WTC11 (cell line): Measurements from ENCODE around the gene CST9. TPM values are rescaled to one million over a fixed set of nuclear protein-coding genes. Genes with fewer than 3 reads are reported as not detected.
"Not testable (repeated sequence)": the region's sequence is repeated elsewhere in the genome, so short reads cannot be mapped to it uniquely, and the experiment has no call there.

Experiments used
- ATAC-seq: fragments of 200-7000 bp; cut with Tn5 transposase; 2 replicates; pipeline ENCODE4 v1.10.0; 2021; ENCODE audit warnings: mild to moderate bottlenecking, moderate library complexity
- CTCF ChIA-PET: fragments of 300-600 bp; sonication (Branson Sonifier 250); formaldehyde crosslinking; loops from one replicate; lab custom pipeline; 2021; ENCODE audit warnings: antibody characterized with exemption; lab: Charles Lee
- POLR2A ChIA-PET: fragments of 350-600 bp; sonication (Branson Sonifier 250); formaldehyde crosslinking; loops from one replicate; lab custom pipeline; 2021; ENCODE audit warnings: antibody characterized with exemption; lab: Charles Lee
- DNase-seq: peaks from one replicate; pipeline ENCODE4 v3.0.0; 2021; ENCODE audit warnings: low spot score
- H3K27ac Mint-ChIP-seq: 2 replicates; pipeline ENCODE4 v1.8.0; 2021; ENCODE audit warnings: mixed read lengths
- H3K27me3 Mint-ChIP-seq: 2 replicates; pipeline ENCODE4 v1.8.0; 2021; ENCODE audit warnings: low read depth, mild to moderate bottlenecking, moderate library complexity, mixed read lengths
- H3K36me3 Mint-ChIP-seq: 2 replicates; pipeline ENCODE4 v1.8.0; 2021; ENCODE audit warnings: mixed read lengths
- H3K4me1 Mint-ChIP-seq: 2 replicates; pipeline ENCODE4 v1.8.0; 2022; ENCODE audit warnings: mixed read lengths
- H3K4me3 Mint-ChIP-seq: 2 replicates; pipeline ENCODE4 v1.8.0; 2021; ENCODE audit warnings: mild to moderate bottlenecking, moderate library complexity, mixed read lengths
- H3K9me3 Mint-ChIP-seq: 2 replicates; pipeline ENCODE4 v1.8.0; 2021; ENCODE audit warnings: mixed read lengths
- CBFB ChIP-seq: sonication (generic); formaldehyde crosslinking; IDR thresholded peaks from 2 replicates; pipeline ENCODE4 v1.8.1; 2022; ENCODE audit warnings: mild to moderate bottlenecking, low read depth, missing genetic modification reagents
- CREB1 ChIP-seq: sonication (generic); formaldehyde crosslinking; IDR thresholded peaks from 2 replicates; pipeline ENCODE4 v1.8.0; 2023; ENCODE audit warnings: mild to moderate bottlenecking, missing genetic modification reagents
- ETV6 ChIP-seq: sonication (generic); formaldehyde crosslinking; IDR thresholded peaks from 2 replicates; pipeline ENCODE4 v1.8.1; 2022; ENCODE audit warnings: mild to moderate bottlenecking, missing genetic modification reagents
- GABPB1 ChIP-seq: sonication (generic); formaldehyde crosslinking; IDR thresholded peaks from 2 replicates; pipeline ENCODE4 v1.8.1; 2023; ENCODE audit warnings: mild to moderate bottlenecking, missing genetic modification reagents
- JUN ChIP-seq: sonication (generic); formaldehyde crosslinking; IDR thresholded peaks from 2 replicates; pipeline ENCODE4 v1.8.0; 2023; ENCODE audit warnings: mild to moderate bottlenecking, missing genetic modification reagents
- MYBL2 ChIP-seq: sonication (generic); formaldehyde crosslinking; IDR thresholded peaks from 2 replicates; pipeline ENCODE4 v1.8.1; 2023; ENCODE audit warnings: mild to moderate bottlenecking, moderate library complexity, missing genetic modification reagents
- NFATC4 ChIP-seq: fragments of 250-450 bp; sonication (Bioruptor Pico); IDR thresholded peaks from 2 replicates; pipeline ENCODE4 v1.9.0; 2021; ENCODE audit warnings: mild to moderate bottlenecking
- NFE2L1 ChIP-seq: sonication (generic); formaldehyde crosslinking; IDR thresholded peaks from 2 replicates; pipeline ENCODE4 v1.8.1; 2023; ENCODE audit warnings: missing genetic modification reagents
- TEAD4 ChIP-seq: sonication (generic); formaldehyde crosslinking; IDR thresholded peaks from 2 replicates; pipeline ENCODE4 v1.8.0; 2022; ENCODE audit warnings: mild to moderate bottlenecking, missing genetic modification reagents
- ZNF121 ChIP-seq: sonication (generic); formaldehyde crosslinking; IDR thresholded peaks from 2 replicates; pipeline ENCODE4 v1.8.0; 2023; ENCODE audit warnings: missing genetic modification reagents
- ZNF232 ChIP-seq: sonication (generic); formaldehyde crosslinking; IDR thresholded peaks from 2 replicates; pipeline ENCODE4 v1.8.0; 2022; ENCODE audit warnings: mild to moderate bottlenecking, missing genetic modification reagents
- ZNF317 ChIP-seq: sonication (generic); formaldehyde crosslinking; IDR thresholded peaks from 2 replicates; pipeline ENCODE4 v1.8.1; 2023; ENCODE audit warnings: low read depth, mild to moderate bottlenecking, moderate library complexity, missing genetic modification reagents, borderline replicate concordance
- ZNF423 ChIP-seq: fragments of 250-450 bp; sonication (Bioruptor Pico); IDR thresholded peaks from 2 replicates; pipeline ENCODE4 v2.1.2; 2022; ENCODE audit warnings: mild to moderate bottlenecking, moderate library complexity
- total RNA-seq: library from RNA; stranded (reverse); gene quantifications from 3 replicates; pipeline ENCODE4 v1.2.3, GENCODE V29; 2021
- TF ChIP-seq, protein P1 (sequence below): sonication (generic); formaldehyde crosslinking; IDR thresholded peaks from 2 replicates; pipeline ENCODE4 v1.8.0; 2022; ENCODE audit warnings: mild to moderate bottlenecking, missing genetic modification reagents
- TF ChIP-seq, protein P2 (sequence below): sonication (generic); formaldehyde crosslinking; IDR thresholded peaks from 2 replicates; pipeline ENCODE4 v1.8.1; 2022; ENCODE audit warnings: mild to moderate bottlenecking, missing genetic modification reagents, moderate library complexity, borderline replicate concordance
- TF ChIP-seq, protein P3 (sequence below): sonication (generic); formaldehyde crosslinking; IDR thresholded peaks from 2 replicates; pipeline ENCODE4 v1.8.0; 2022; ENCODE audit warnings: mild to moderate bottlenecking, missing genetic modification reagents
- TF ChIP-seq, protein P4 (sequence below): sonication (generic); formaldehyde crosslinking; IDR thresholded peaks from 2 replicates; pipeline ENCODE4 v1.8.1; 2022; ENCODE audit warnings: low read depth, mild to moderate bottlenecking, moderate library complexity, missing genetic modification reagents, borderline replicate concordance
- TF ChIP-seq, protein P5 (sequence below): fragments of 200-600 bp; IDR thresholded peaks from 2 replicates; pipeline ENCODE4 v1.8.0; 2022; ENCODE audit warnings: antibody characterized with exemption
- TF ChIP-seq, protein P6 (sequence below): fragments of 250-450 bp; sonication (Bioruptor Pico); IDR thresholded peaks from 2 replicates; pipeline ENCODE4 v1.9.0; 2021; ENCODE audit warnings: mild to moderate bottlenecking

Gene CST9
- total RNA-seq, 1 experiment from 2014 or later: not detected

DNA sequence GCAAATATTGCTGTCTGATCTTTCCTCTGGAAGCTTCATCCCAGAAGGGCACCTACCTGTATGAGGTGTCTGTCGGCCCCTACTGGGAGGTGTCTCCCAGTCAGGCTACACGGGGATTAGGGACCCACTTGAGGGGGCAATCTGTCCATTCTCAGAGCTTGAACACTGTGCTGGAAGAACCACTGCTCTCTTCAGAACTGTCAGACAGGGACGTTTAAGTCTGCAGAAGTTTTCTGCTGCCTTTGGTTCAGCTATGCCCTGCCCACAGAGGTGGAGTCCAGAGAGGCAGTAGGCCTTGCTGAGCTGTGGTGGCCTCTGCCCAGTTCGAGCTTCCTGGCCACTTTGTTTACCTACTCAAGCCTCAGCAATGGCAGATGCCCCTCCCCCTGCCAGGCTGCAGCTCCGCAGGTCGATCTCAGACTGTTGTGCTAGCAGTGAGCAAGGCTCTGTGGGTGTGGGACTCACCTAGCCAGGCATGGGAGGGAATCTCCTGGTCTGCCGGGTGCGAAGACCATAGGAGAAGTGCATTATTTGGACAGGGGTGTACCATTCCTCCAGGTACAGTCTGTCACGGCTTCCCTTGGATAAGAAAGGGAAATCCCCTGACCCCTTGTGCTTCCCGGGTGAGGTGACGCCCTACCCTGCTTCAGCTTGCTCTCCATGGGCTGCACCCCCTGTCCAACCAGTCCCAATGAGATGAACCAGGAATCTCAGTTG, 15.1 kb upstream of the CST9 start:
- H3K4me3 Mint-ChIP-seq, DNase-seq, H3K9me3 Mint-ChIP-seq, H3K36me3 Mint-ChIP-seq, H3K27me3 Mint-ChIP-seq, POLR2A ChIA-PET, H3K27ac Mint-ChIP-seq, ATAC-seq: not testable (repeated sequence)
- CTCF ChIA-PET: interaction anchor here (0.8 to 1.4 kb wide), 5 partner anchors 11 to 200 kb away, joined by 3 to 5 read pairs (median 3); partner anchors contain the start of gene NAPB
- H3K4me1 Mint-ChIP-seq: peaks cover 18% of the 10 kb centered on the region

DNA sequence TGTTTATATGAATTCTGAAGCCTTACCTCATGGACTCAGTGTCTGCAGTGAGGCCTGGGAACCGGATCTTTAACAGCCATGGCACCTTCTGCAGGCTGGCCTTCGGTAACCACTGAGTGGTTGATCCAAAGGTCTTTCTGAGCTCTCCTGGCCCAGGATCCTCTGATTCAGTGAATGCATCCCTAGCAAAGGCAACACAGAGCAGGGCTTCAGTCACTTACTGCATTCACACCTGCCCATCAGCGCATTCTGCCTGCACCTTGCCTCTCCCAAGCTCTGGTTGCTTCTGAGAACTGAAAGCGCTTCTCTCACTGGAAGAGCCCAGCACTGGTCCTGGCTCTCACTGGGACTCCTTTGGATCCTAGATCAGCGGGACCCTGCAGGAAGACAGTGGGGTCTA, 8.4 kb upstream of the CST9 start:
- no peak overlapping the region for H3K27ac Mint-ChIP-seq
- POLR2A ChIA-PET: no interaction called here
- peaks cover 7% of the 10 kb centered on the region for H3K27me3 Mint-ChIP-seq
- H3K9me3 Mint-ChIP-seq: no peaks in the 10 kb centered on the region; the same call in 1 of the 2 replicates
- DNase-seq (no peak), ATAC-seq (no peak)
- no peak overlapping the region for H3K4me3 Mint-ChIP-seq
- TF ChIP-seq ZNF423 (CRISPR knock-in tag): no peak
- TF ChIP-seq CBFB: no peak
- no peak for TF ChIP-seq GABPB1
- H3K36me3 Mint-ChIP-seq: no peaks in the 10 kb centered on the region
- CTCF ChIA-PET: interaction anchor here (0.7 kb wide), 1 partner anchor 172 kb away, joined by 5 read pairs; no protein-coding TSS in a partner anchor
- peaks cover 12% of the 10 kb centered on the region for H3K4me1 Mint-ChIP-seq

DNA sequence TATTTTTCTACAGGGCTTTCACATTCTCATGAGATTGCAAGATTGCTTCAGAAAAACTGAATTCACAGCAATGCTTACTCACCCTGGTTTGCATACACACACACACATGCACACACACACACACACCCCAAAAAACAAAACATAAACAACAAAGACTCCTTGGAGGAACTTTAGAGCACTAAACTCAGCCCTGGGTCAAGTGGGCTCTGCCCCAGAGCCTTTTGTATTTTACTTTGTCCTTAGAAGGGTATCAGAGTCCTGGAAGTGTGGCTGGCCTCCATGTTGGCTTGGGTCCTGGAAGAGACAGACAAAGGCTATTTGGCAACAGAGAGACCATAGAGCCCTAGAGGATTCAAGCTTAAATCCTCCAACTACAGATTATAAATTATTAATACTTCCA, 8.0 kb upstream of the CST9 start:
- H3K9me3 Mint-ChIP-seq: no peaks in the 10 kb centered on the region; the same call in 1 of the 2 replicates
- H3K27ac Mint-ChIP-seq: no peak overlapping the region
- CTCF ChIA-PET: interaction anchor here (0.7 kb wide), 1 partner anchor 172 kb away, joined by 5 read pairs; no protein-coding TSS in a partner anchor
- H3K36me3 Mint-ChIP-seq: no peaks in the 10 kb centered on the region
- H3K27me3 Mint-ChIP-seq: peaks cover 7% of the 10 kb centered on the region
- DNase-seq (no peak), ATAC-seq (no peak)
- POLR2A ChIA-PET: no interaction called here
- no peak overlapping the region for H3K4me3 Mint-ChIP-seq
- TF ChIP-seq, protein P1, sequence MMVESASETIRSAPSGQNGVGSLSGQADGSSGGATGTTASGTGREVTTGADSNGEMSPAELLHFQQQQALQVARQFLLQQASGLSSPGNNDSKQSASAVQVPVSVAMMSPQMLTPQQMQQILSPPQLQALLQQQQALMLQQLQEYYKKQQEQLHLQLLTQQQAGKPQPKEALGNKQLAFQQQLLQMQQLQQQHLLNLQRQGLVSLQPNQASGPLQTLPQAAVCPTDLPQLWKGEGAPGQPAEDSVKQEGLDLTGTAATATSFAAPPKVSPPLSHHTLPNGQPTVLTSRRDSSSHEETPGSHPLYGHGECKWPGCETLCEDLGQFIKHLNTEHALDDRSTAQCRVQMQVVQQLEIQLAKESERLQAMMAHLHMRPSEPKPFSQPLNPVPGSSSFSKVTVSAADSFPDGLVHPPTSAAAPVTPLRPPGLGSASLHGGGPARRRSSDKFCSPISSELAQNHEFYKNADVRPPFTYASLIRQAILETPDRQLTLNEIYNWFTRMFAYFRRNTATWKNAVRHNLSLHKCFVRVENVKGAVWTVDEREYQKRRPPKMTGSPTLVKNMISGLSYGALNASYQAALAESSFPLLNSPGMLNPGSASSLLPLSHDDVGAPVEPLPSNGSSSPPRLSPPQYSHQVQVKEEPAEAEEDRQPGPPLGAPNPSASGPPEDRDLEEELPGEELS (CRISPR knock-in tag): no peak
- TF ChIP-seq NFATC4 (CRISPR knock-in tag): no peak
- TF ChIP-seq JUN: no peak
- TF ChIP-seq ZNF423 (CRISPR knock-in tag): no peak
- TF ChIP-seq ETV6 (CRISPR knock-in tag): no peak
- peaks cover 16% of the 10 kb centered on the region for H3K4me1 Mint-ChIP-seq

DNA sequence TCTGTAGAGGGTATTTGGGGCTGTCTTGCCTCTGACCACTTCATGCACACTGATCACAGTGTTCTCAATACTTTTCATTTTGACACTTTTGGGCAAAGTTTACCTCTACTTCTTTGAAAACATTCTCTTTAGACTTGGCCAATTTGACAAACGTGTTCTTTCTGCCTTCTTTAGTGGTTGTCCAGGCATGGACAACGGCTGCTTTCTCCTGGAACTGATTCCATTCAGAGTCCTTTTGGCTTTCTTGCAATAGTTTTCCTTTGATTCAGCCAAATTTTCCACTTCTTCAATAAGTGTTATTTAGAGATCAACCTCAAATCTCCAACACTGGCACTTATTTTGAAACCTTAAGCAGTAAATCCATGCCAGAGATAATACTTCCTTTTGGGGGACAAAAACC, 6.7 kb upstream of the CST9 start:
- CTCF ChIA-PET: no interaction called here
- TF ChIP-seq ZNF121 (CRISPR knock-in tag) (no peak), NFE2L1 (CRISPR knock-in tag) (no peak), ZNF232 (no peak), CREB1 (CRISPR knock-in tag) (no peak), MYBL2 (CRISPR knock-in tag) (no peak), TEAD4 (no peak), ZNF317 (no peak), ZNF423 (CRISPR knock-in tag) (no peak)
- TF ChIP-seq, protein P2, sequence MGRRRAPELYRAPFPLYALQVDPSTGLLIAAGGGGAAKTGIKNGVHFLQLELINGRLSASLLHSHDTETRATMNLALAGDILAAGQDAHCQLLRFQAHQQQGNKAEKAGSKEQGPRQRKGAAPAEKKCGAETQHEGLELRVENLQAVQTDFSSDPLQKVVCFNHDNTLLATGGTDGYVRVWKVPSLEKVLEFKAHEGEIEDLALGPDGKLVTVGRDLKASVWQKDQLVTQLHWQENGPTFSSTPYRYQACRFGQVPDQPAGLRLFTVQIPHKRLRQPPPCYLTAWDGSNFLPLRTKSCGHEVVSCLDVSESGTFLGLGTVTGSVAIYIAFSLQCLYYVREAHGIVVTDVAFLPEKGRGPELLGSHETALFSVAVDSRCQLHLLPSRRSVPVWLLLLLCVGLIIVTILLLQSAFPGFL (CRISPR knock-in tag): no peak
- TF ChIP-seq, protein P3, sequence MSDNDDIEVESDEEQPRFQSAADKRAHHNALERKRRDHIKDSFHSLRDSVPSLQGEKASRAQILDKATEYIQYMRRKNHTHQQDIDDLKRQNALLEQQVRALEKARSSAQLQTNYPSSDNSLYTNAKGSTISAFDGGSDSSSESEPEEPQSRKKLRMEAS (CRISPR knock-in tag): no peak
- TF ChIP-seq, protein P4, sequence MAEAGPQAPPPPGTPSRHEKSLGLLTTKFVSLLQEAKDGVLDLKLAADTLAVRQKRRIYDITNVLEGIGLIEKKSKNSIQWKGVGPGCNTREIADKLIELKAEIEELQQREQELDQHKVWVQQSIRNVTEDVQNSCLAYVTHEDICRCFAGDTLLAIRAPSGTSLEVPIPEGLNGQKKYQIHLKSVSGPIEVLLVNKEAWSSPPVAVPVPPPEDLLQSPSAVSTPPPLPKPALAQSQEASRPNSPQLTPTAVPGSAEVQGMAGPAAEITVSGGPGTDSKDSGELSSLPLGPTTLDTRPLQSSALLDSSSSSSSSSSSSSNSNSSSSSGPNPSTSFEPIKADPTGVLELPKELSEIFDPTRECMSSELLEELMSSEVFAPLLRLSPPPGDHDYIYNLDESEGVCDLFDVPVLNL: no peak
- TF ChIP-seq, protein P5, sequence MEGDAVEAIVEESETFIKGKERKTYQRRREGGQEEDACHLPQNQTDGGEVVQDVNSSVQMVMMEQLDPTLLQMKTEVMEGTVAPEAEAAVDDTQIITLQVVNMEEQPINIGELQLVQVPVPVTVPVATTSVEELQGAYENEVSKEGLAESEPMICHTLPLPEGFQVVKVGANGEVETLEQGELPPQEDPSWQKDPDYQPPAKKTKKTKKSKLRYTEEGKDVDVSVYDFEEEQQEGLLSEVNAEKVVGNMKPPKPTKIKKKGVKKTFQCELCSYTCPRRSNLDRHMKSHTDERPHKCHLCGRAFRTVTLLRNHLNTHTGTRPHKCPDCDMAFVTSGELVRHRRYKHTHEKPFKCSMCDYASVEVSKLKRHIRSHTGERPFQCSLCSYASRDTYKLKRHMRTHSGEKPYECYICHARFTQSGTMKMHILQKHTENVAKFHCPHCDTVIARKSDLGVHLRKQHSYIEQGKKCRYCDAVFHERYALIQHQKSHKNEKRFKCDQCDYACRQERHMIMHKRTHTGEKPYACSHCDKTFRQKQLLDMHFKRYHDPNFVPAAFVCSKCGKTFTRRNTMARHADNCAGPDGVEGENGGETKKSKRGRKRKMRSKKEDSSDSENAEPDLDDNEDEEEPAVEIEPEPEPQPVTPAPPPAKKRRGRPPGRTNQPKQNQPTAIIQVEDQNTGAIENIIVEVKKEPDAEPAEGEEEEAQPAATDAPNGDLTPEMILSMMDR: no peak
- TF ChIP-seq, protein P6, sequence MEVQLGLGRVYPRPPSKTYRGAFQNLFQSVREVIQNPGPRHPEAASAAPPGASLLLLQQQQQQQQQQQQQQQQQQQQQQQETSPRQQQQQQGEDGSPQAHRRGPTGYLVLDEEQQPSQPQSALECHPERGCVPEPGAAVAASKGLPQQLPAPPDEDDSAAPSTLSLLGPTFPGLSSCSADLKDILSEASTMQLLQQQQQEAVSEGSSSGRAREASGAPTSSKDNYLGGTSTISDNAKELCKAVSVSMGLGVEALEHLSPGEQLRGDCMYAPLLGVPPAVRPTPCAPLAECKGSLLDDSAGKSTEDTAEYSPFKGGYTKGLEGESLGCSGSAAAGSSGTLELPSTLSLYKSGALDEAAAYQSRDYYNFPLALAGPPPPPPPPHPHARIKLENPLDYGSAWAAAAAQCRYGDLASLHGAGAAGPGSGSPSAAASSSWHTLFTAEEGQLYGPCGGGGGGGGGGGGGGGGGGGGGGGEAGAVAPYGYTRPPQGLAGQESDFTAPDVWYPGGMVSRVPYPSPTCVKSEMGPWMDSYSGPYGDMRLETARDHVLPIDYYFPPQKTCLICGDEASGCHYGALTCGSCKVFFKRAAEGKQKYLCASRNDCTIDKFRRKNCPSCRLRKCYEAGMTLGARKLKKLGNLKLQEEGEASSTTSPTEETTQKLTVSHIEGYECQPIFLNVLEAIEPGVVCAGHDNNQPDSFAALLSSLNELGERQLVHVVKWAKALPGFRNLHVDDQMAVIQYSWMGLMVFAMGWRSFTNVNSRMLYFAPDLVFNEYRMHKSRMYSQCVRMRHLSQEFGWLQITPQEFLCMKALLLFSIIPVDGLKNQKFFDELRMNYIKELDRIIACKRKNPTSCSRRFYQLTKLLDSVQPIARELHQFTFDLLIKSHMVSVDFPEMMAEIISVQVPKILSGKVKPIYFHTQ (CRISPR knock-in tag): no peak

More for the DNA sequence above, 6.7 kb upstream of the CST9 start:
- Mint-ChIP-seq H3K4me3 (no peak overlapping the region), H3K9me3 (no peaks in the 10 kb centered on the region; the same call in 1 of the 2 replicates), H3K27me3 (peaks cover under 1% of the 10 kb centered on the region; the same call in 1 of the 2 replicates), H3K36me3 (no peaks in the 10 kb centered on the region), H3K4me1 (peaks cover 19% of the 10 kb centered on the region), H3K27ac (no peak overlapping the region)
- DNase-seq (no peak), ATAC-seq (no peak)
- POLR2A ChIA-PET: no interaction called here
